GM12891 (cell line): ENCODE measurements around the gene NAT10.

Source experiments
- POLR2A ChIP-seq: IDR thresholded peaks from 2 replicates; pipeline ENCODE4 v1.6.1; 2011; ENCODE audit warnings: low read depth, low read length, control low read depth
- POLR2AphosphoS5 ChIP-seq: IDR thresholded peaks from 2 replicates; pipeline ENCODE4 v1.6.1; 2011; ENCODE audit warnings: low read depth, low read length, control low read depth
- SPI1 ChIP-seq: IDR thresholded peaks from 2 replicates; pipeline ENCODE4 v1.6.1; 2011; ENCODE audit warnings: low read depth, low read length, control low read depth
- TAF1 ChIP-seq: IDR thresholded peaks from 2 replicates; pipeline ENCODE4 v1.6.1; 2011; ENCODE audit warnings: low read depth, low read length, control low read depth

- TF ChIP-seq POLR2A (no peak), POLR2AphosphoS5 (no peak), TAF1 (no peak), SPI1 (no peak)
These were observed 71.4 kb downstream of the NAT10 start for GRCh38 chr11:34176751-34177209.
